Small intestine (tissue), 7 donors: ENCODE data around the gene CACTIN. TPM values are rescaled to one million over a fixed set of nuclear protein-coding genes. Genes with fewer than 3 reads are reported as not detected.
"Not testable (repeated sequence)": the region's sequence is repeated elsewhere in the genome, so short reads cannot be mapped to it uniquely, and the experiment has no call there.

Source experiments
- DNase-seq, 2 donors: peaks; one replicate each; pipeline versions ENCODE4 v3.0.0 to v3.0.0-alpha.2; 2013
- FAIRE-seq: peaks from 2 replicates; lab custom pipeline; 2012; peaks lifted over from hg19 to GRCh38; lab: Jason Lieb, UNC
- H3K27ac ChIP-seq, 3 donors: one replicate each; pipeline ENCODE4 v1.5.1; 2013; ENCODE audit warnings: low read length in 2 of 3, mild to moderate bottlenecking in 2 of 3, control low read depth in 1 of 3, inconsistent platforms in 1 of 3, low read depth in 1 of 3, moderate library complexity in 1 of 3
- H3K27me3 ChIP-seq, 3 donors: one replicate each; pipeline ENCODE4 v1.6.1; 2013; ENCODE audit warnings: low read length in 3 of 3, inconsistent platforms in 1 of 3; ENCODE audit not compliant: control insufficient read depth in 3 of 3, insufficient read depth in 3 of 3
- H3K36me3 ChIP-seq, 3 donors: one replicate each; pipeline ENCODE4 v1.6.1; 2013; ENCODE audit warnings: low read length in 3 of 3, inconsistent platforms in 1 of 3, low read depth in 1 of 3, mild to moderate bottlenecking in 1 of 3, moderate library complexity in 1 of 3; ENCODE audit not compliant: control insufficient read depth in 3 of 3, insufficient read depth in 2 of 3
- H3K4me1 ChIP-seq, 3 donors: one replicate each; pipeline ENCODE4 v1.6.1; 2013; ENCODE audit warnings: low read length in 2 of 3, inconsistent platforms in 1 of 3, low read depth in 1 of 3, mild to moderate bottlenecking in 1 of 3, moderate library complexity in 1 of 3; ENCODE audit not compliant: control insufficient read depth in 3 of 3, insufficient read depth in 2 of 3
- H3K4me3 ChIP-seq, 3 donors: one replicate each; pipeline ENCODE4 v1.5.1; 2013; ENCODE audit warnings: low read length in 3 of 3, control low read depth in 1 of 3, inconsistent platforms in 1 of 3, low read depth in 1 of 3, mild to moderate bottlenecking in 1 of 3, moderate library complexity in 1 of 3
- H3K9me3 ChIP-seq, 2 donors: one replicate each; pipeline ENCODE4 v1.6.1; 2013; ENCODE audit warnings: low read depth in 1 of 2, low read length in 1 of 2; ENCODE audit not compliant: control insufficient read depth in 2 of 2, insufficient read depth in 1 of 2
- WGBS, 3 donors: extraction: QIAGEN DNeasy Blood & Tissue Kit; methylation state at CpG; one replicate each; pipeline ENCODE4 v1.1.7; 2013; 5-methylcytosine and 5-hydroxymethylcytosine counted together
- polyA plus RNA-seq, 4 donors: library from polyadenylated mRNA; stranded (reverse) in 3 of 4; unstranded in 1 of 4; fragments of 200-250 nt in 3 of 4; fragments of 120-200 nt in 1 of 4; gene quantifications; one replicate each; pipeline versions ENCODE4 v1.2.1 to v1.2.3, GENCODE V29; 2013
- donor health status: healthy with polysubstance abuse.
- donor health status: control.
- donor health status: control.
- donor health status: Bipolar disorder and iron deficiency.
- donor health status: healthy.

CACTIN gene
- polyA plus RNA-seq, 4 donors = 11.9 to 16.9 (median 14.7) TPM

- no peaks in the 10 kb centered on the region for H3K36me3 ChIP-seq
- WGBS, 3 donors = 74 to 85% (median 79%) methylated on average over 11 of the region's 11 CpGs
- no peak overlapping the region for H3K4me3 ChIP-seq
- peaks cover 0 to 15% of the 10 kb centered on the region in 2 donors for H3K9me3 ChIP-seq
- peaks cover 0 to 3% (median 0%) of the 10 kb centered on the region in 3 donors for H3K4me1 ChIP-seq
- no peak for DNase-seq
- no peak for FAIRE-seq
- H3K27me3 ChIP-seq = peaks cover 0 to 33% (median 0%) of the 10 kb centered on the region in 3 donors
- no peak overlapping the region for H3K27ac ChIP-seq
Measured at GRCh38 chr19:3589439-3589838, 37.2 kb downstream of the CACTIN start.

DNA sequence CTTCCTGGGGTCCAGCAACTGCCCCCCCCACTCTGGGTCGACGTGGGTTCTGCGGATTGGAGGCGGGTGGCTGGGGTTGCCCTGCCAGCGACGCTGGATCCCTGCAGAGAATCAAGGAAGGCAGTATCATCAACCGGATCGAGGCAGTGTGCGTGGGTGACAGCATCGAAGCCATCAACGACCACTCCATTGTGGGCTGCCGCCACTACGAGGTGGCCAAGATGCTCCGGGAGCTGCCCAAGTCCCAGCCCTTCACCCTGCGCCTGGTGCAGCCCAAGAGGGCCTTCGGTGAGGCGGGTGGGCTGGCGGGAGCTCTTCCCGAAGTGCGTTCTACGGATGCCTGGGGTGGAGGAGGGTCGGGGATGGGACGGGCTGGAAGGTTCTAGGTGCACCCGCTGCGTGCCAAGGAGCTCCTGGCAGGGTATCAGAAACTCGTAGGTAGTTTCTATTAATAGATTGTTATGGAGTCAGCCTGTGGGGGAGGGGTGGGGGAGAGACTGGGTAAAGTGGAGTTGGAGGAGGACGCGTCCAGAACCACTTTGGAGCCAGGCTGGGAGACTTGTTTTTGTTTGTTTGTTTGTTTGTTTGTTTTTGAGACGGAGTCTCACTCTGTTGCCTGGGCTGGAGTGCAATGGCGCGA, 39.8 kb downstream of the CACTIN start:
- WGBS, 3 donors = 65 to 70% (median 68%) methylated on average over 31 of the region's 31 CpGs
- Histone ChIP-seq H3K4me1 (peaks cover 0 to 3% (median 0%) of the 10 kb centered on the region in 3 donors), H3K27me3 (peaks cover 0 to 32% (median 0%) of the 10 kb centered on the region in 3 donors), H3K9me3 (peaks cover 0 to 11% of the 10 kb centered on the region in 2 donors), H3K4me3 (no peak overlapping the region), H3K36me3 (no peaks in the 10 kb centered on the region), H3K27ac (no peak overlapping the region)
- DNase-seq = no peak
- no peak for FAIRE-seq

- Histone ChIP-seq H3K36me3 (no peaks in the 10 kb centered on the region), H3K9me3 (peaks cover 0 to 5% of the 10 kb centered on the region in 2 donors), H3K27me3 (peaks cover 0 to 32% (median 0%) of the 10 kb centered on the region in 3 donors), H3K27ac (no peak overlapping the region), H3K4me3 (peak overlapping the region in 2 of 3 donors; percentile 8 to 20), H3K4me1 (peaks cover 0 to 3% (median 0%) of the 10 kb centered on the region in 3 donors)
- DNase-seq (no peak), FAIRE-seq (no peak)
- WGBS, 3 donors = 28 to 40% (median 31%) methylated on average over 16 of the region's 16 CpGs
Measured at GRCh38 chr19:3586127-3586626, 40.4 kb downstream of the CACTIN start.

DNA sequence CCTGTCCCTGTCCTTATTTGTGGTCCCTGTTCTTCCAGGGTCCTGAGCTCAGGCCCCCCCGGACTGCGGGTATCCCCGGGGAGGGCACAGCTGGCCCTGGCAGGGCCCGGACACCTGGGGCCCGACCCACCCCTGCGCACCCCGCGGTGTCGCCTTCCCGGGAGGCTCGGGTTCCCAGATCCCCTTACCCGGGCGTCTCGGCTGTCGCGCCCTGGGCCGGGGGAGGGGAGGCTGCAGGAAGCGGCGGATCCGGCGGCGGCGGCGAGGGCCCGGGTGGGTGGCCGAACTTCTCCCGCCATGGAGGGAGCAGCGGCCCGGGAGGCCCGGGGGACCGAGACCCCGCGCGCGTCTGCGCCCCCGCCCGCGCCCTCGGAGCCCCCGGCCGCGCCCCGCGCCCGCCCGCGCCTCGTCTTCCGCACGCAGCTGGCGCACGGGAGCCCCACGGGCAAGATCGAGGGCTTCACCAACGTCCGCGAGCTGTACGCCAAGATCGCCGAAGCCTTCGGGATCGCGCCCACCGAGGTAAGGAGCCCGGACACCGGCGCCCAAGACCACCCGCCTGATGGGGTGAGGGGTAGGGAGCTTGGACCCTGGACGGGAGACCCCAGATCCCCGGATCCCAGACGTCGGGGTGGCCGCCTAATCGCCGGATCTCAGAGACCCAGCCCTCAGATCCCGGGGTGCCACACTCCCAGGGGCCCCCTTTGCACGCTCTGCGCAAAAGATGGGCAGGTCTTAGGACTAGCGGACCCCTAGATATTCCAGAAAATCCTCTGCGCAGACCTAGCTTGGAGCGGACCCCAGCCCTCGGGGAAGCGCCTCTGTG, 41.1 kb downstream of the CACTIN start, which contains the start of gene GIPC3:
TSS of gene GIPC3 (plus strand) at position 178 of the 826 bp plus-strand sequence. CDS start at position 298, 120 bp downstream.
- DNase-seq = no peak
- no peak for FAIRE-seq
- H3K4me1 ChIP-seq = peaks cover 0 to 3% (median 0%) of the 10 kb centered on the region in 3 donors
- no peaks in the 10 kb centered on the region for H3K36me3 ChIP-seq
- no peaks in the 10 kb centered on the region for H3K9me3 ChIP-seq
- peak within 1 kb of the TSS in 2 of 3 donors; percentile 8 to 20 for H3K4me3 ChIP-seq
- no peak within 1 kb of the TSS for H3K27ac ChIP-seq
- 4 to 10% (median 7%) methylated on average over 55 to 84 of the region's 84 CpGs for WGBS, 3 donors
- H3K27me3 ChIP-seq = peaks cover 0 to 32% (median 0%) of the 10 kb centered on the region in 3 donors

- not testable (repeated sequence) for H3K4me3 ChIP-seq, H3K27ac ChIP-seq, DNase-seq, H3K36me3 ChIP-seq, FAIRE-seq, H3K9me3 ChIP-seq, H3K4me1 ChIP-seq
- WGBS, 3 donors = 68 to 84% (median 80%) methylated on average over 15 of the region's 15 CpGs
- H3K27me3 ChIP-seq = peaks cover 0 to 32% (median 0%) of the 10 kb centered on the region in 3 donors
Measured at GRCh38 chr19:3584036-3584802, 42.4 kb downstream of the CACTIN start.

GRCh38 chr19:3581792-3582191, 44.8 kb downstream of the CACTIN start:
- FAIRE-seq, H3K9me3 ChIP-seq, H3K36me3 ChIP-seq, H3K27ac ChIP-seq, H3K4me1 ChIP-seq, DNase-seq, H3K4me3 ChIP-seq: not testable (repeated sequence)
- WGBS, 3 donors = 72 to 83% (median 82%) methylated on average over 4 of the region's 4 CpGs
- peaks cover 0 to 29% (median 0%) of the 10 kb centered on the region in 3 donors for H3K27me3 ChIP-seq

GRCh38 chr19:3580156-3580934, 46.2 kb downstream of the CACTIN start:
- 55 to 57% (median 57%) methylated on average over 11 of the region's 11 CpGs for WGBS, 3 donors
- Histone ChIP-seq H3K27ac (peak overlapping the region in 1 of 3 donors; percentile 76), H3K27me3 (peaks cover 0 to 16% (median 0%) of the 10 kb centered on the region in 3 donors), H3K4me3 (no peak overlapping the region), H3K4me1 (peaks cover 0 to 10% (median 4%) of the 10 kb centered on the region in 3 donors), H3K36me3 (peaks cover 0 to 18% (median 0%) of the 10 kb centered on the region in 3 donors), H3K9me3 (no peaks in the 10 kb centered on the region)
- DNase-seq (no peak), FAIRE-seq (no peak)
